CD14-positive monocyte (primary cell): ENCODE results near the gene PTPRD. TPM values are rescaled to one million over a fixed set of nuclear protein-coding genes. Genes with fewer than 3 reads are reported as not detected.

Experiments used
- DNase-seq, 3 donors: peaks; one replicate each; pipeline ENCODE4 v3.0.0-alpha.2; 2011 to 2022
- H2AFZ ChIP-seq: 2 replicates; pipeline ENCODE4 v1.6.0; 2012; ENCODE audit warnings: mild to moderate bottlenecking, low read depth, low read length, inconsistent platforms; ENCODE audit not compliant: insufficient read depth, poor library complexity, severe bottlenecking
- H3K27ac ChIP-seq, 2 donors: 1 replicate in 1 of 2; 2 replicates in 1 of 2; pipeline ENCODE4 v1.5.1; 2012 to 2013; ENCODE audit warnings: low read length in 2 of 2, control low read depth in 1 of 2, inconsistent platforms in 1 of 2, low read depth in 1 of 2, mild to moderate bottlenecking in 1 of 2
- H3K27me3 ChIP-seq, 2 donors: one replicate each; pipeline versions ENCODE4 v1.6.0 to v1.6.1; 2011 to 2013; ENCODE audit warnings: low read length in 2 of 2; ENCODE audit not compliant: control insufficient read depth in 2 of 2, insufficient read depth in 2 of 2
- H3K36me3 ChIP-seq, 2 donors: replicated peaks in 1 of 2; 1 replicate in 1 of 2; 2 replicates in 1 of 2; pipeline versions ENCODE4 v1.5.1 to v1.6.1; 2012 to 2013; ENCODE audit warnings: low read length in 2 of 2, control low read depth in 1 of 2, inconsistent platforms in 1 of 2, mild to moderate bottlenecking in 1 of 2; ENCODE audit not compliant: insufficient read depth in 2 of 2, control insufficient read depth in 1 of 2
- H3K4me1 ChIP-seq, 2 donors: 1 replicate in 1 of 2; 2 replicates in 1 of 2; pipeline versions ENCODE4 v1.5.1 to v1.6.1; 2012 to 2013; ENCODE audit warnings: low read length in 2 of 2, control low read depth in 1 of 2, inconsistent platforms in 1 of 2, mild to moderate bottlenecking in 1 of 2, moderate library complexity in 1 of 2; ENCODE audit not compliant: insufficient read depth in 2 of 2, control insufficient read depth in 1 of 2
- H3K4me2 ChIP-seq: replicated peaks from 2 replicates; pipeline ENCODE3; 2012; ENCODE audit warnings: low read length, moderate library complexity, mild to moderate bottlenecking; ENCODE audit not compliant: poor library complexity, severe bottlenecking; ENCODE audit errors: extremely low read depth
- H3K4me3 ChIP-seq, 3 experiments: fragments of 200-600 bp in 1 of 3; sonication (generic) in 1 of 3; replicated peaks in 1 of 3; 1 replicate in 2 of 3; 2 replicates in 1 of 3; pipeline ENCODE4 v1.5.1; 2011 to 2013; ENCODE audit warnings: low read length in 3 of 3, mild to moderate bottlenecking in 3 of 3, control low read depth in 2 of 3, low read depth in 2 of 3, inconsistent platforms in 1 of 3, moderate library complexity in 1 of 3
- H3K79me2 ChIP-seq: 2 replicates; pipeline ENCODE4 v1.6.0; 2012; ENCODE audit warnings: mild to moderate bottlenecking, control low read depth, inconsistent platforms, low read length, moderate library complexity; ENCODE audit not compliant: insufficient read depth
- H3K9ac ChIP-seq: 2 replicates; pipeline ENCODE4 v1.6.0; 2017; ENCODE audit warnings: low read length, mild to moderate bottlenecking; ENCODE audit not compliant: insufficient read depth, poor library complexity, severe bottlenecking
- H3K9me3 ChIP-seq, 2 donors: replicated peaks in 1 of 2; 1 replicate in 1 of 2; 2 replicates in 1 of 2; pipeline versions ENCODE4 v1.5.1 to v1.6.1; 2012 to 2013; ENCODE audit warnings: low read length in 2 of 2, control low read depth in 1 of 2; ENCODE audit not compliant: control insufficient read depth in 1 of 2, insufficient read depth in 1 of 2
- H4K20me1 ChIP-seq: 2 replicates; pipeline ENCODE4 v1.6.0; 2012; ENCODE audit warnings: mild to moderate bottlenecking, low read length, control low read depth, moderate library complexity; ENCODE audit not compliant: insufficient read depth
- H3K27ac Mint-ChIP-seq, 7 donors: one replicate each; pipeline ENCODE4 v1.8.0; 2020; ENCODE audit warnings: mild to moderate bottlenecking in 7 of 7, mixed read lengths in 7 of 7, moderate library complexity in 6 of 7, inconsistent platforms in 2 of 7
- H3K27me3 Mint-ChIP-seq, 3 donors: one replicate each; pipeline ENCODE4 v1.8.0; 2021 to 2022; ENCODE audit warnings: low read depth in 3 of 3, mild to moderate bottlenecking in 3 of 3, mixed read lengths in 3 of 3, moderate library complexity in 3 of 3, inconsistent platforms in 1 of 3
- H3K36me3 Mint-ChIP-seq, 2 donors: one replicate each; pipeline ENCODE4 v1.8.0; 2020; ENCODE audit warnings: mixed read lengths in 2 of 2, inconsistent platforms in 1 of 2, mild to moderate bottlenecking in 1 of 2
- H3K4me1 Mint-ChIP-seq: one replicate; pipeline ENCODE4 v1.8.0; 2020; ENCODE audit warnings: mild to moderate bottlenecking, mixed read lengths
- H3K4me3 Mint-ChIP-seq, 2 donors: one replicate each; pipeline ENCODE4 v1.8.0; 2020; ENCODE audit warnings: mild to moderate bottlenecking in 2 of 2, mixed read lengths in 2 of 2, moderate library complexity in 1 of 2
- H3K9me3 Mint-ChIP-seq, 7 donors: one replicate each; pipeline ENCODE4 v1.8.0; 2020 to 2022; ENCODE audit warnings: mixed read lengths in 7 of 7, mild to moderate bottlenecking in 6 of 7, moderate library complexity in 6 of 7, inconsistent platforms in 2 of 7
- CTCF ChIP-seq: fragments of 200-600 bp; IDR thresholded peaks from one replicate; pipeline ENCODE4 v1.8.0; 2022; ENCODE audit warnings: antibody characterized with exemption, mild to moderate bottlenecking
- WGBS: methylation state at CpG from one replicate; pipeline ENCODE4 v1.1.5; 2013; ENCODE audit warnings: missing lambda C conversion rate; ENCODE audit not compliant: insufficient coverage; 5-methylcytosine and 5-hydroxymethylcytosine counted together
- intact Hi-C, 2 donors: fragments of 100-400 bp; cut with micrococcal nuclease; formaldehyde crosslinking; loops; one replicate each; pipeline versions ENCODE4 v1.15.0 to v1.15.1; 2023
- polyA plus RNA-seq, 3 donors: library from polyadenylated mRNA; depleted of rRNA in 1 of 3; unstranded in 2 of 3; stranded (reverse) in 1 of 3; fragments of 300-500 nt in 2 of 3; fragments of >200 nt in 1 of 3; fragmentation: Illumina TruSeq in 2 of 3; gene quantifications; 1 replicate in 2 of 3; 2 replicates in 1 of 3; pipeline ENCODE4 v1.2.3, GENCODE V29; 2012 to 2021

The PTPRD gene
- polyA plus RNA-seq, 3 donors, result not detected

DNA sequence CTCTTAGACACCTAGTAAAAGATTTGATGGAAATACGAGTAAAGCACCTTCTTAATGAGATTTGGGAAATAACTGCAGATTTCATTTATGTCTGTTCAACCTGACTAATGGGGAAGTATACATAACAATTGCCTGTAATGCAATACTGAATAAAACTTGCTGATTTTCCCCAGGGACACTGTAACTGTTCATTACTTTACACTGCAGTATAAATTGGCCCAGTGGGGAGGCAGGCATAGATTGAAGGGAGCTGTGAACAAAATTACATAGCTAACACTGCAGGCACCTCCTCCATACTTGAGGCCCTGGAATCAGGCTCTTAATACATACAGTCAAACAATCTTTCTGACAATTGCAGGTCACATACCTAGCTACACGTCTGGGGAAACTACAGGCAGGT is 216.2 kb downstream of the PTPRD start:
- Histone ChIP-seq H4K20me1 (no peaks in the 10 kb centered on the region), H3K27me3 (no peaks in the 10 kb centered on the region), H3K9ac (no peak overlapping the region), H3K27ac (no peak overlapping the region), H3K36me3 (no peaks in the 10 kb centered on the region), H2AFZ (no peak overlapping the region), H3K9me3 (no peaks in the 10 kb centered on the region), H3K4me1 (no peaks in the 10 kb centered on the region), H3K4me3 (no peak overlapping the region), H3K4me2 (no peak overlapping the region), H3K79me2 (no peaks in the 10 kb centered on the region)
- Mint-ChIP-seq H3K36me3 (no peaks in the 10 kb centered on the region), H3K27ac (no peak overlapping the region), H3K4me1 (no peaks in the 10 kb centered on the region), H3K4me3 (no peak overlapping the region), H3K27me3 (no peaks in the 10 kb centered on the region), H3K9me3 (peaks cover 0 to 3% (median 0%) of the 10 kb centered on the region in 7 donors)
- WGBS, result no CpG with 5 or more reads among the region's 2 CpGs
- no peak for TF ChIP-seq CTCF
- DNase-seq, result no peak
- intact Hi-C loops, result no loop called here

- WGBS, result no CpG with 5 or more reads among the region's 1 CpG
- H3K4me1 Mint-ChIP-seq, result no peaks in the 10 kb centered on the region
- no peak overlapping the region for H3K4me3 Mint-ChIP-seq
- Histone ChIP-seq H3K4me3 (no peak overlapping the region), H3K4me1 (no peaks in the 10 kb centered on the region), H3K9me3 (no peaks in the 10 kb centered on the region), H3K36me3 (no peaks in the 10 kb centered on the region), H2AFZ (no peak overlapping the region), H3K9ac (no peak overlapping the region), H4K20me1 (no peaks in the 10 kb centered on the region), H3K4me2 (no peak overlapping the region), H3K27me3 (no peaks in the 10 kb centered on the region), H3K27ac (no peak overlapping the region), H3K79me2 (no peaks in the 10 kb centered on the region)
- intact Hi-C loops, result no loop called here
- no peak for TF ChIP-seq CTCF
- H3K27me3 Mint-ChIP-seq, result no peaks in the 10 kb centered on the region
- H3K27ac Mint-ChIP-seq, result no peak overlapping the region
- no peaks in the 10 kb centered on the region for H3K36me3 Mint-ChIP-seq
- peaks cover 0 to 3% (median 0%) of the 10 kb centered on the region in 7 donors for H3K9me3 Mint-ChIP-seq
- no peak for DNase-seq
Observed at GRCh38 chr9:10387282-10387681, 225.5 kb downstream of the PTPRD start.
